ENCODE measurements around the gene AFF1.
A peak's percentile ranks its signal among the peaks of the same experiment; 100 is the strongest.

- TF ChIP-seq CTCF (IDR thresholded peaks at IDR 0.05) (no peak), POLR2A (IDR thresholded peaks at IDR 0.05) (peak in 1 of 2 donors; percentile 21)
These were observed 130.2 kb downstream of the AFF1 start for GRCh38 chr4:87065021-87065420.

Measured in thyroid gland (tissue), 4 donors.